Neural cell (in vitro differentiated cells): ENCODE measurements around the gene ATL1. TPM values are rescaled to one million over a fixed set of nuclear protein-coding genes. Genes with fewer than 3 reads are reported as not detected.

ENCODE experiments used
- H2AFZ ChIP-seq: fragments of 200-600, 300-800 bp; sonication (generic), shearing (Covaris generic); 2 replicates; pipeline ENCODE4 v1.6.0; 2014; ENCODE audit warnings: low read depth, mild to moderate bottlenecking, antibody characterized with exemption, low read length, moderate library complexity
- H3F3A ChIP-seq: fragments of 200-600 bp; shearing (Covaris generic); 2 replicates; pipeline ENCODE4 v1.6.1; 2016; ENCODE audit warnings: mild to moderate bottlenecking, moderate library complexity, mixed read lengths, antibody characterized with exemption, low read length; ENCODE audit not compliant: insufficient read depth, poor library complexity, severe bottlenecking
- H3K27ac ChIP-seq: fragments of 200-600, 300-800 bp; sonication (generic), shearing (Covaris generic); 2 replicates; pipeline ENCODE4 v1.5.1; 2014; ENCODE audit warnings: mild to moderate bottlenecking, low read length, moderate library complexity
- H3K27me3 ChIP-seq: fragments of 300-800, 200-600 bp; sonication (generic), shearing (Covaris generic); 2 replicates; pipeline ENCODE4 v1.6.0; 2014; ENCODE audit warnings: mild to moderate bottlenecking, low read depth, low read length, moderate library complexity; ENCODE audit not compliant: insufficient read depth
- H3K36me3 ChIP-seq: fragments of 300-800, 200-600 bp; sonication (generic), shearing (Covaris generic); 2 replicates; pipeline ENCODE4 v1.5.1; 2014; ENCODE audit warnings: mild to moderate bottlenecking, antibody characterized with exemption, low read length, moderate library complexity; ENCODE audit not compliant: insufficient read depth
- H3K4me2 ChIP-seq: fragments of 300-800, 200-600 bp; sonication (generic), shearing (Covaris generic); 2 replicates; pipeline ENCODE4 v1.6.0; 2014; ENCODE audit warnings: mild to moderate bottlenecking, low read length
- H3K4me3 ChIP-seq: fragments of 300-800, 200-600 bp; sonication (generic), shearing (Covaris generic); 2 replicates; pipeline ENCODE4 v1.5.1; 2014; ENCODE audit warnings: mild to moderate bottlenecking, low read length, moderate library complexity
- H3K79me2 ChIP-seq: fragments of 200-600 bp; shearing (Covaris generic); replicated peaks from 2 replicates; pipeline ENCODE4 v1.6.0; 2014; ENCODE audit warnings: mild to moderate bottlenecking, low read length, moderate library complexity; ENCODE audit not compliant: insufficient read depth
- H3K9ac ChIP-seq: fragments of 300-800, 200-600 bp; sonication (generic), shearing (Covaris generic); 2 replicates; pipeline ENCODE4 v1.6.1; 2016; ENCODE audit warnings: mild to moderate bottlenecking, low read length, mixed read lengths
- H3K9me2 ChIP-seq: fragments of 200-600 bp; shearing (Covaris generic); 2 replicates; pipeline ENCODE4 v1.6.1; 2016; ENCODE audit warnings: mild to moderate bottlenecking, low read length, mixed read lengths; ENCODE audit not compliant: insufficient read depth
- H3K9me3 ChIP-seq: fragments of 200-600, 300-800 bp; sonication (generic), shearing (Covaris generic); 2 replicates; pipeline ENCODE4 v1.6.1; 2016; ENCODE audit warnings: mild to moderate bottlenecking, mixed run types, low read length, moderate library complexity, mixed read lengths
- H4K20me1 ChIP-seq: fragments of 200-600 bp; shearing (Covaris generic); 2 replicates; pipeline ENCODE4 v1.6.1; 2016; ENCODE audit warnings: mild to moderate bottlenecking, mixed run types; ENCODE audit not compliant: insufficient read depth
- EP300 ChIP-seq: fragments of 450-650 bp; conservative IDR thresholded peaks from 2 replicates; pipeline ENCODE4 v1.6.1; 2014; ENCODE audit warnings: antibody characterized with exemption, mild to moderate bottlenecking, moderate library complexity; ENCODE audit not compliant: poor library complexity, severe bottlenecking
- EZH2 ChIP-seq: fragments of 200-600, 300-800 bp; shearing (Covaris generic), sonication (generic); IDR thresholded peaks from 2 replicates; pipeline ENCODE4 v1.6.1; 2014; ENCODE audit warnings: antibody characterized with exemption, low read length, borderline replicate concordance, mild to moderate bottlenecking; ENCODE audit not compliant: insufficient read depth, poor library complexity, severe bottlenecking
- MXI1 ChIP-seq: fragments of 450-650 bp; conservative IDR thresholded peaks from 2 replicates; pipeline ENCODE4 v1.6.1; 2014; ENCODE audit warnings: antibody characterized with exemption, mild to moderate bottlenecking; ENCODE audit not compliant: poor library complexity, severe bottlenecking
- POLR2AphosphoS5 ChIP-seq: IDR thresholded peaks from 2 replicates; pipeline ENCODE4 v1.6.1; 2012
- RAD21 ChIP-seq: fragments of 450-650 bp; conservative IDR thresholded peaks from 2 replicates; pipeline ENCODE4 v1.6.1; 2014; ENCODE audit warnings: antibody characterized with exemption, mild to moderate bottlenecking, moderate library complexity
- SMC3 ChIP-seq: fragments of 450-650 bp; conservative IDR thresholded peaks from 2 replicates; pipeline ENCODE4 v1.6.1; 2014; ENCODE audit warnings: antibody characterized with exemption, mild to moderate bottlenecking, moderate library complexity; ENCODE audit not compliant: poor library complexity
- TAF1 ChIP-seq: IDR thresholded peaks from 2 replicates; pipeline ENCODE4 v1.6.1; 2012; ENCODE audit warnings: low read depth
- polyA plus RNA-seq: library from polyadenylated mRNA; depleted of rRNA; stranded (reverse); fragments of >200 nt; gene quantifications from 2 replicates; pipeline ENCODE4 v1.2.3, GENCODE V29; 2014
- TF ChIP-seq, protein P1 (sequence below): IDR thresholded peaks from 2 replicates; pipeline ENCODE4 v1.6.1; 2012; ENCODE audit warnings: borderline replicate concordance
- TF ChIP-seq, protein P2 (sequence below): fragments of 450-650 bp; IDR thresholded peaks from 2 replicates; pipeline ENCODE4 v1.5.1; 2014; ENCODE audit warnings: antibody characterized with exemption, mild to moderate bottlenecking, moderate library complexity; ENCODE audit not compliant: poor library complexity, severe bottlenecking

ATL1 gene
- polyA plus RNA-seq, 1 donor from 2014 or later, result 70.4 TPM

DNA sequence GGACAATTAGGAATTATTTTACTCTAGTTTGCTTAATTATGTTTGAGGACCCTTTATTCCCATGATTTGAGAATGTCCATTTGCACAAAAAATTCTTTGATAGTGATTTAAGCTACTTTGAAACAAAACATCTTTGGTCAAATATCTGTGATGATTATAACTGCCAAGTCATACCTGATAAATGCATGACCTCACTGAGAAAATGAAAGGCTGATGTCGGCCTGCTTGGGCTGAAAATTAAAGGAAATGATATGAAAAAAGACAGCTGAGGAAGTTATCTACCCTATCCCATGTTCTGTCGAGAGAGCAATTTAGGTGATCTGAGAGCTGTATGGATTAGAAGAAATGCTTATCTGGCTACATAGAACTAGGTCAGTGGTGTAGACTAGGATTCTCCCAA, 43.6 kb downstream of the ATL1 start:
- H3K27ac ChIP-seq, result no peak overlapping the region
- TF ChIP-seq, protein P1, sequence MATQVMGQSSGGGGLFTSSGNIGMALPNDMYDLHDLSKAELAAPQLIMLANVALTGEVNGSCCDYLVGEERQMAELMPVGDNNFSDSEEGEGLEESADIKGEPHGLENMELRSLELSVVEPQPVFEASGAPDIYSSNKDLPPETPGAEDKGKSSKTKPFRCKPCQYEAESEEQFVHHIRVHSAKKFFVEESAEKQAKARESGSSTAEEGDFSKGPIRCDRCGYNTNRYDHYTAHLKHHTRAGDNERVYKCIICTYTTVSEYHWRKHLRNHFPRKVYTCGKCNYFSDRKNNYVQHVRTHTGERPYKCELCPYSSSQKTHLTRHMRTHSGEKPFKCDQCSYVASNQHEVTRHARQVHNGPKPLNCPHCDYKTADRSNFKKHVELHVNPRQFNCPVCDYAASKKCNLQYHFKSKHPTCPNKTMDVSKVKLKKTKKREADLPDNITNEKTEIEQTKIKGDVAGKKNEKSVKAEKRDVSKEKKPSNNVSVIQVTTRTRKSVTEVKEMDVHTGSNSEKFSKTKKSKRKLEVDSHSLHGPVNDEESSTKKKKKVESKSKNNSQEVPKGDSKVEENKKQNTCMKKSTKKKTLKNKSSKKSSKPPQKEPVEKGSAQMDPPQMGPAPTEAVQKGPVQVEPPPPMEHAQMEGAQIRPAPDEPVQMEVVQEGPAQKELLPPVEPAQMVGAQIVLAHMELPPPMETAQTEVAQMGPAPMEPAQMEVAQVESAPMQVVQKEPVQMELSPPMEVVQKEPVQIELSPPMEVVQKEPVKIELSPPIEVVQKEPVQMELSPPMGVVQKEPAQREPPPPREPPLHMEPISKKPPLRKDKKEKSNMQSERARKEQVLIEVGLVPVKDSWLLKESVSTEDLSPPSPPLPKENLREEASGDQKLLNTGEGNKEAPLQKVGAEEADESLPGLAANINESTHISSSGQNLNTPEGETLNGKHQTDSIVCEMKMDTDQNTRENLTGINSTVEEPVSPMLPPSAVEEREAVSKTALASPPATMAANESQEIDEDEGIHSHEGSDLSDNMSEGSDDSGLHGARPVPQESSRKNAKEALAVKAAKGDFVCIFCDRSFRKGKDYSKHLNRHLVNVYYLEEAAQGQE, result no peak
- TF ChIP-seq EP300, result no peak
- TF ChIP-seq RAD21, result no peak
- no peak for TF ChIP-seq MXI1
- no peak for TF ChIP-seq EZH2
- TF ChIP-seq TAF1, result no peak
- TF ChIP-seq, protein P2, sequence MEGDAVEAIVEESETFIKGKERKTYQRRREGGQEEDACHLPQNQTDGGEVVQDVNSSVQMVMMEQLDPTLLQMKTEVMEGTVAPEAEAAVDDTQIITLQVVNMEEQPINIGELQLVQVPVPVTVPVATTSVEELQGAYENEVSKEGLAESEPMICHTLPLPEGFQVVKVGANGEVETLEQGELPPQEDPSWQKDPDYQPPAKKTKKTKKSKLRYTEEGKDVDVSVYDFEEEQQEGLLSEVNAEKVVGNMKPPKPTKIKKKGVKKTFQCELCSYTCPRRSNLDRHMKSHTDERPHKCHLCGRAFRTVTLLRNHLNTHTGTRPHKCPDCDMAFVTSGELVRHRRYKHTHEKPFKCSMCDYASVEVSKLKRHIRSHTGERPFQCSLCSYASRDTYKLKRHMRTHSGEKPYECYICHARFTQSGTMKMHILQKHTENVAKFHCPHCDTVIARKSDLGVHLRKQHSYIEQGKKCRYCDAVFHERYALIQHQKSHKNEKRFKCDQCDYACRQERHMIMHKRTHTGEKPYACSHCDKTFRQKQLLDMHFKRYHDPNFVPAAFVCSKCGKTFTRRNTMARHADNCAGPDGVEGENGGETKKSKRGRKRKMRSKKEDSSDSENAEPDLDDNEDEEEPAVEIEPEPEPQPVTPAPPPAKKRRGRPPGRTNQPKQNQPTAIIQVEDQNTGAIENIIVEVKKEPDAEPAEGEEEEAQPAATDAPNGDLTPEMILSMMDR, result no peak

DNA sequence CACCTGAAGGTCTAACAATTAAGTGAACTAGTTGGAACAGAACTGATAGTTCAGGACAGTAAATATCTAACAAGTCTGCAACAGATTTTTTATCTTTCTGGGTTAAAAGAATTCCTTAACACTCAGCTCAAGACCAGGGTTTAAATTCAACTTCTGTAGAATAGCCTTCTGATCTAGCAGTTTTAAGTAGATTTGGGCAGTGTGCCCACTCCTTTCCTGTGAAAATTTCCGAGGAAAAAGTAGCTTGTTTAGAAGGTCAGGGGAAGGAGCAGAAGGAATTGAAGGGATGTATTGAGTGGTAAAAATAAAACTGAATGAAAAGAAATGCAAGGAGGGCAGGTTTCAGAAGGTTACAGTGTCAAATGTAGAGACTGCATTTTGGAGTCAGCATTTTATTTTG, 45.8 kb downstream of the ATL1 start:
- Histone ChIP-seq H3K9me3 (no peaks in the 10 kb centered on the region), H3K79me2 (no peaks in the 10 kb centered on the region), H3K27ac (no peak overlapping the region), H3K4me2 (no peak overlapping the region), H3F3A (no peaks in the 10 kb centered on the region), H4K20me1 (no peaks in the 10 kb centered on the region), H3K36me3 (no peaks in the 10 kb centered on the region), H3K9me2 (no peaks in the 10 kb centered on the region), H3K4me3 (no peak overlapping the region), H2AFZ (no peak overlapping the region), H3K9ac (no peak overlapping the region), H3K27me3 (no peaks in the 10 kb centered on the region)
- TF ChIP-seq POLR2AphosphoS5, result no peak
- TF ChIP-seq RAD21, result no peak
- no peak for TF ChIP-seq EZH2
- TF ChIP-seq SMC3, result no peak
- TF ChIP-seq, protein P1, result no peak
- TF ChIP-seq, protein P2, result no peak
- no peak for TF ChIP-seq MXI1
- TF ChIP-seq TAF1, result no peak
- no peak for TF ChIP-seq EP300

More for the DNA sequence above, 43.6 kb downstream of the ATL1 start:
- Histone ChIP-seq H4K20me1 (no peaks in the 10 kb centered on the region), H3K4me2 (no peak overlapping the region), H3K27me3 (no peaks in the 10 kb centered on the region), H3K4me3 (no peak overlapping the region), H3K9me3 (no peaks in the 10 kb centered on the region), H3K36me3 (no peaks in the 10 kb centered on the region), H3K9me2 (no peaks in the 10 kb centered on the region), H3F3A (no peaks in the 10 kb centered on the region), H3K9ac (no peak overlapping the region), H2AFZ (no peak overlapping the region), H3K79me2 (no peaks in the 10 kb centered on the region)
